Breast epithelium (tissue), 4 donors: ENCODE measurements around the gene PTPRM. TPM values are rescaled to one million over a fixed set of nuclear protein-coding genes. Genes with fewer than 3 reads are reported as not detected.

Experiments
- DNase-seq, 2 donors: peaks; one replicate each; pipeline ENCODE4 v3.0.0-alpha.2; 2019; ENCODE audit warnings: low spot score in 2 of 2
- H3K27ac ChIP-seq, 2 donors: fragments of 200-600 bp; sonication (generic) in 1 of 2; one replicate each; pipeline ENCODE4 v1.5.1; 2016 to 2019; ENCODE audit warnings: mild to moderate bottlenecking in 1 of 2
- H3K27me3 ChIP-seq, 2 donors: fragments of 200-600 bp; sonication (generic) in 1 of 2; one replicate each; pipeline versions ENCODE4 v1.5.1 to v1.6.0; 2017 to 2019; ENCODE audit warnings: control low read depth in 1 of 2, mild to moderate bottlenecking in 1 of 2
- H3K36me3 ChIP-seq: fragments of 200-600 bp; one replicate; pipeline ENCODE4 v1.5.1; 2019
- H3K4me1 ChIP-seq, 2 donors: fragments of 200-600 bp; sonication (generic); one replicate each; pipeline ENCODE4 v1.5.1; 2016 to 2019; ENCODE audit warnings: control low read depth in 1 of 2
- H3K4me3 ChIP-seq, 3 donors: fragments of 200-600 bp; sonication (generic); 1 replicate in 2 of 3; 2 replicates in 1 of 3; pipeline ENCODE4 v1.5.1; 2016 to 2019; ENCODE audit warnings: mild to moderate bottlenecking in 3 of 3, moderate library complexity in 2 of 3
- H3K9me3 ChIP-seq, 2 donors: fragments of 200-600 bp; sonication (generic) in 1 of 2; one replicate each; pipeline ENCODE4 v1.5.1; 2016 to 2019; ENCODE audit warnings: control low read depth in 1 of 2
- POLR2A ChIP-seq: fragments of 450-650 bp; IDR thresholded peaks from one replicate; pipeline ENCODE4 v1.6.1; 2016; ENCODE audit warnings: antibody characterized with exemption, mild to moderate bottlenecking, moderate library complexity
- POLR2AphosphoS5 ChIP-seq, 3 donors: sonication (generic); formaldehyde crosslinking; IDR thresholded peaks; one replicate each; pipeline ENCODE4 v1.6.1; 2017; ENCODE audit warnings: antibody characterized with exemption in 3 of 3
- intact Hi-C: fragments of 100-400 bp; cut with DNase I; formaldehyde crosslinking; loops from one replicate; pipeline ENCODE4 v1.15.1; 2023; ENCODE audit warnings: low total_unique reads
- total RNA-seq, 3 donors: library from RNA; depleted of rRNA; stranded (reverse); fragments of >200 nt; gene quantifications; one replicate each; pipeline ENCODE4 v1.1.0, GENCODE V29; 2016
- TF ChIP-seq, protein P1 (sequence below), 3 donors: fragments of 450-650 bp; IDR thresholded peaks; one replicate each; pipeline ENCODE4 v1.5.1; 2016 to 2017; ENCODE audit warnings: antibody characterized with exemption in 3 of 3, mild to moderate bottlenecking in 3 of 3, moderate library complexity in 3 of 3

PTPRM gene
- total RNA-seq, 3 donors from 2014 or later = 41.7 to 181 (median 140) TPM

DNA sequence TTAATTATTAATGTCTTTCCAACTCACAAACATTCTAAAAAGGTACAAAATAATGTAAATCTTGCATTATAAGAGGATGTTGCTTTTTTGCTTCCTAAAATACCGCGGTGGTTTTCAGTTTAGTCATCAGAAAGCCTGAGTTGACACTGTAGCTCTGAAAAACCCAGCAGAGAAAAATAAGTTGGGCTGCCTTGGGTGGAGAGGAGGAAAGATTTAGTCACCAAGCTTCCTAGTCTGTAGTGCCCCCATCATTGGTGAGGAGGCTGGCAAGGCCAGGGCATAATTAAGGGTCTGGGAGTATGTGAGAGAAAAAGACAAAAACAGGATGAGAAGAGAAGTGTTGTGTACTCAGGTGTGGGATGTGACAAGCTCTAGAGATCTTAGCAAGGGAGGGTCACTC, 5.7 kb downstream of the PTPRM start:
- TF ChIP-seq, protein P1, sequence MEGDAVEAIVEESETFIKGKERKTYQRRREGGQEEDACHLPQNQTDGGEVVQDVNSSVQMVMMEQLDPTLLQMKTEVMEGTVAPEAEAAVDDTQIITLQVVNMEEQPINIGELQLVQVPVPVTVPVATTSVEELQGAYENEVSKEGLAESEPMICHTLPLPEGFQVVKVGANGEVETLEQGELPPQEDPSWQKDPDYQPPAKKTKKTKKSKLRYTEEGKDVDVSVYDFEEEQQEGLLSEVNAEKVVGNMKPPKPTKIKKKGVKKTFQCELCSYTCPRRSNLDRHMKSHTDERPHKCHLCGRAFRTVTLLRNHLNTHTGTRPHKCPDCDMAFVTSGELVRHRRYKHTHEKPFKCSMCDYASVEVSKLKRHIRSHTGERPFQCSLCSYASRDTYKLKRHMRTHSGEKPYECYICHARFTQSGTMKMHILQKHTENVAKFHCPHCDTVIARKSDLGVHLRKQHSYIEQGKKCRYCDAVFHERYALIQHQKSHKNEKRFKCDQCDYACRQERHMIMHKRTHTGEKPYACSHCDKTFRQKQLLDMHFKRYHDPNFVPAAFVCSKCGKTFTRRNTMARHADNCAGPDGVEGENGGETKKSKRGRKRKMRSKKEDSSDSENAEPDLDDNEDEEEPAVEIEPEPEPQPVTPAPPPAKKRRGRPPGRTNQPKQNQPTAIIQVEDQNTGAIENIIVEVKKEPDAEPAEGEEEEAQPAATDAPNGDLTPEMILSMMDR (IDR thresholded peaks at IDR 0.05) = no peak
- no peak for TF ChIP-seq POLR2AphosphoS5 (IDR thresholded peaks at IDR 0.05)
- Histone ChIP-seq H3K36me3 (no peaks in the 10 kb centered on the region), H3K27me3 (no peaks in the 10 kb centered on the region), H3K4me1 (no peaks in the 10 kb centered on the region), H3K9me3 (no peaks in the 10 kb centered on the region), H3K4me3 (no peak overlapping the region), H3K27ac (no peak overlapping the region)
- no peak for DNase-seq
- intact Hi-C loops = no loop called here

DNA sequence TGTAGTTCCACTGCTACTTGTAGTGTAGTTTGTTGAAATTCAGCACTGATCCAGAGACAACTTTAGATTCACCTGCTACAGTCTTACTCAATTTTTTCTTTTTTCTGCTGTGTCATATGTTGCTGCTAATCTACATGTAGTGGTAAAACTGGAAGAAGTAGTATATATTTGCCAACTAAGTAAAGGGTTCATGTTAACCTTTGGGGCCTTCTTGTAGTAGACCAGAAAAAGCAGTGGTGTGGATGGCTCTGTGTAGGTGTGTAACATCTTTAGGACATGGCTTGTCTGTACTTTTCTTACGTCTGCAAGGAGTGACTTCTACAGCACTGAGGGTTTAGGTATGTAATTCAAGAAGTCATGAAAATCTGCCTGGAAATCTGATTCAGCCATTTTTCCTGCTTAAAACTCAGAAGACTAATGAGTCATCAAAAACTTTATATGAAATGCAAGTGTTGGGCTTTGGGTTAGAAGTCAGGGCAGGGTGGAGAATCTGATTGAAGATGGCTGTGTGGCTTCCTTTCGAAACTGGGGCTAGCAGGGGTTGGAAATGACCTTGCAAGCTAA, 8.4 kb downstream of the PTPRM start:
- TF ChIP-seq POLR2A = no peak
- TF ChIP-seq, protein P1 (IDR thresholded peaks at IDR 0.05) = no peak
- no peak for TF ChIP-seq POLR2AphosphoS5 (IDR thresholded peaks at IDR 0.05)
- Histone ChIP-seq H3K4me3 (no peak overlapping the region), H3K9me3 (no peaks in the 10 kb centered on the region), H3K4me1 (no peaks in the 10 kb centered on the region), H3K27me3 (no peaks in the 10 kb centered on the region), H3K27ac (no peak overlapping the region), H3K36me3 (no peaks in the 10 kb centered on the region)
- intact Hi-C loops = no loop called here
- DNase-seq = no peak

GRCh38 chr18:7576077-7576476, 9.0 kb downstream of the PTPRM start:
- Histone ChIP-seq H3K9me3 (no peaks in the 10 kb centered on the region), H3K4me1 (no peaks in the 10 kb centered on the region), H3K4me3 (no peak overlapping the region), H3K27me3 (no peaks in the 10 kb centered on the region), H3K27ac (no peak overlapping the region), H3K36me3 (no peaks in the 10 kb centered on the region)
- intact Hi-C loops = no loop called here
- TF ChIP-seq POLR2AphosphoS5 (IDR thresholded peaks at IDR 0.05) (no peak), POLR2A (no peak)
- TF ChIP-seq, protein P1 (IDR thresholded peaks at IDR 0.05) = no peak
- DNase-seq = no peak

- H3K36me3 ChIP-seq = no peaks in the 10 kb centered on the region
- DNase-seq = no peak
- H3K4me1 ChIP-seq = no peaks in the 10 kb centered on the region
- H3K4me3 ChIP-seq = no peak overlapping the region
- no peak overlapping the region for H3K27ac ChIP-seq
- H3K9me3 ChIP-seq = no peaks in the 10 kb centered on the region
- TF ChIP-seq POLR2AphosphoS5 (IDR thresholded peaks at IDR 0.05) (no peak), POLR2A (no peak)
- TF ChIP-seq, protein P1 (IDR thresholded peaks at IDR 0.05) = no peak
- intact Hi-C loops = no loop called here
- no peaks in the 10 kb centered on the region for H3K27me3 ChIP-seq
These were observed 9.6 kb downstream of the PTPRM start for GRCh38 chr18:7576685-7577084.

DNA sequence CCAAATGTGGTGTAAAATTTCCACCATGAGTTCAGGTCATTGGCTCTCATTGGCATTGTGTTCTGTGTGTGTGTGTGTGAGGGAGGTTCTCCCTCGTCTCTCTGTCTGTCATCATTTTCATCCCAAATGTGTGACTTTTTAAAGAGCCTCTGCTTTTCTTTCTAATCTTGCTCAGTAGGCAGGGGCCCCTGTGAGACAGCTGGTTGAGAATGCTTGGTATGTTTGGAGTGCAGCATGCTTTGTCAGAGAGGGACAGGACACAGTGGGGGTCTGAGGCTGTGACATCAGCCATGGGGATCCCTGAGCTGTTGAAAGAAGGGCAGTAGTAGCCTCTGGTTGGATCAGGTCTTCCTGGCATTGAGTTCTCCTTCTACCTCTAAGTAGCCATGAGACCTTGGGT, 10.6 kb downstream of the PTPRM start:
- Histone ChIP-seq H3K27me3 (no peaks in the 10 kb centered on the region), H3K9me3 (no peaks in the 10 kb centered on the region), H3K36me3 (no peaks in the 10 kb centered on the region), H3K4me3 (no peak overlapping the region), H3K27ac (no peak overlapping the region), H3K4me1 (no peaks in the 10 kb centered on the region)
- TF ChIP-seq, protein P1 (IDR thresholded peaks at IDR 0.05) = no peak
- TF ChIP-seq POLR2AphosphoS5 (IDR thresholded peaks at IDR 0.05) (no peak), POLR2A (no peak)
- intact Hi-C loops = no loop called here
- no peak for DNase-seq
